ENCODE measurements around the gene MNX1.

The MNX1 gene

GRCh38 chr7:157001920-157002818, 8.3 kb downstream of the MNX1 start:
- Histone ChIP-seq H3K9ac (ENCODE audit: low read depth, low read length) (no peak overlapping the region), H3K79me2 (ENCODE audit: insufficient read depth, low read length) (no peaks in the 10 kb centered on the region), H3K27ac (ENCODE audit: low read length) (no peak overlapping the region), H3K36me3 (ENCODE audit: insufficient read depth, low read length) (no peaks in the 10 kb centered on the region), H3K27me3 (ENCODE audit: insufficient read depth, low read length, poor library complexity) (no peaks in the 10 kb centered on the region), H3K4me2 (ENCODE audit: insufficient read depth, low read length) (no peak overlapping the region), H3K4me1 (ENCODE audit: insufficient read depth, low read length) (no peaks in the 10 kb centered on the region), H4K20me1 (ENCODE audit: insufficient read depth, low read length) (no peaks in the 10 kb centered on the region), H3K4me3 (ENCODE audit: low read depth in 1 of 2, low read length in 2 of 2) (no peak overlapping the region), H2AFZ (ENCODE audit: low read depth, low read length) (no peak overlapping the region), H3K9me3 (ENCODE audit: insufficient read depth, low read length, severe bottlenecking) (no peaks in the 10 kb centered on the region)
- no peak for TF ChIP-seq EZH2 (IDR thresholded peaks at IDR 0.05; ENCODE audit: borderline replicate concordance, low read depth, low read length, severe bottlenecking)
- TF ChIP-seq CTCF (IDR thresholded peaks at IDR 0.05; ENCODE audit: borderline replicate concordance, extremely low read depth, low read length, poor library complexity, severe bottlenecking): no peak
- ATAC-seq (ENCODE audit: insufficient read depth, low read depth) (no peak), DNase-seq (no peak)

- H3K4me2 ChIP-seq (ENCODE audit: insufficient read depth, low read length): no peak overlapping the region
- no peak overlapping the region for H3K4me3 ChIP-seq (ENCODE audit: low read depth in 1 of 2, low read length in 2 of 2)
- DNase-seq (no peak), ATAC-seq (ENCODE audit: insufficient read depth, low read depth) (no peak)
- H3K27me3 ChIP-seq (ENCODE audit: insufficient read depth, low read length, poor library complexity): no peaks in the 10 kb centered on the region
- TF ChIP-seq EZH2 (IDR thresholded peaks at IDR 0.05; ENCODE audit: borderline replicate concordance, low read depth, low read length, severe bottlenecking): no peak
- no peak for TF ChIP-seq CTCF (IDR thresholded peaks at IDR 0.05; ENCODE audit: borderline replicate concordance, extremely low read depth, low read length, poor library complexity, severe bottlenecking)
- H3K27ac ChIP-seq (ENCODE audit: low read length): no peak overlapping the region
- H3K79me2 ChIP-seq (ENCODE audit: insufficient read depth, low read length): no peaks in the 10 kb centered on the region
- no peak overlapping the region for H3K9ac ChIP-seq (ENCODE audit: low read depth, low read length)
- H2AFZ ChIP-seq (ENCODE audit: low read depth, low read length): no peak overlapping the region
- H3K4me1 ChIP-seq (ENCODE audit: insufficient read depth, low read length): no peaks in the 10 kb centered on the region
- H3K36me3 ChIP-seq (ENCODE audit: insufficient read depth, low read length): no peaks in the 10 kb centered on the region
- H3K9me3 ChIP-seq (ENCODE audit: insufficient read depth, low read length, severe bottlenecking): no peaks in the 10 kb centered on the region
- H4K20me1 ChIP-seq (ENCODE audit: insufficient read depth, low read length): no peaks in the 10 kb centered on the region
Measured at GRCh38 chr7:157000741-157001653, 9.5 kb downstream of the MNX1 start.

- Histone ChIP-seq H4K20me1 (ENCODE audit: insufficient read depth, low read length) (no peaks in the 10 kb centered on the region), H3K79me2 (ENCODE audit: insufficient read depth, low read length) (no peaks in the 10 kb centered on the region), H3K27ac (ENCODE audit: low read length) (no peak overlapping the region), H3K4me3 (ENCODE audit: low read depth in 1 of 2, low read length in 2 of 2) (no peak overlapping the region), H3K36me3 (ENCODE audit: insufficient read depth, low read length) (no peaks in the 10 kb centered on the region), H2AFZ (ENCODE audit: low read depth, low read length) (no peak overlapping the region), H3K9me3 (ENCODE audit: insufficient read depth, low read length, severe bottlenecking) (no peaks in the 10 kb centered on the region), H3K4me2 (ENCODE audit: insufficient read depth, low read length) (no peak overlapping the region), H3K9ac (ENCODE audit: low read depth, low read length) (no peak overlapping the region), H3K4me1 (ENCODE audit: insufficient read depth, low read length) (no peaks in the 10 kb centered on the region), H3K27me3 (ENCODE audit: insufficient read depth, low read length, poor library complexity) (no peaks in the 10 kb centered on the region)
- TF ChIP-seq EZH2 (IDR thresholded peaks at IDR 0.05; ENCODE audit: borderline replicate concordance, low read depth, low read length, severe bottlenecking): no peak
- TF ChIP-seq CTCF (IDR thresholded peaks at IDR 0.05; ENCODE audit: borderline replicate concordance, extremely low read depth, low read length, poor library complexity, severe bottlenecking): no peak
- ATAC-seq (ENCODE audit: insufficient read depth, low read depth) (no peak), DNase-seq (no peak)
Measured at GRCh38 chr7:156999958-157000726, 10.3 kb downstream of the MNX1 start.

Data from DND-41 (cell line).